Measurements from ENCODE around the gene INTS2.

DNA sequence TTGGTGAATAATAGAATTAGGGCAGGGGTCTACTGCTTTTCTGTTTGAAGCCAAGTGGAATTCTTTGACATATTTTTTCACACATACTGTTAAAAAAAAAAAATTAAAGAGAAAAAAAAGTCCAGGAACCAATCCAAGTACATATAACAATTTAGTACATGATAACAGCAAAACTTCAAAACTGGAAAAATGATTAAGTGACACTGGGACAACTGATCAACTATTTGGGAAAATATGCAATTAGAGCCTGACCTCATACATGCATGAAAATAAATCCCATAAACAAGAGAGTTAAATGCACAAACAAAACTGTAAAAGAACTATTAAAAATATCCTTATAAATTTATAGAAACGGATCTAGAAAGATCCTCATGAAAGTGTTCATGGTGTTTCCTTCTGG lies 92.2 kb downstream of the INTS2 start:
- no peak for TF ChIP-seq POLR2A (IDR thresholded peaks at IDR 0.05)
- TF ChIP-seq, protein P1, sequence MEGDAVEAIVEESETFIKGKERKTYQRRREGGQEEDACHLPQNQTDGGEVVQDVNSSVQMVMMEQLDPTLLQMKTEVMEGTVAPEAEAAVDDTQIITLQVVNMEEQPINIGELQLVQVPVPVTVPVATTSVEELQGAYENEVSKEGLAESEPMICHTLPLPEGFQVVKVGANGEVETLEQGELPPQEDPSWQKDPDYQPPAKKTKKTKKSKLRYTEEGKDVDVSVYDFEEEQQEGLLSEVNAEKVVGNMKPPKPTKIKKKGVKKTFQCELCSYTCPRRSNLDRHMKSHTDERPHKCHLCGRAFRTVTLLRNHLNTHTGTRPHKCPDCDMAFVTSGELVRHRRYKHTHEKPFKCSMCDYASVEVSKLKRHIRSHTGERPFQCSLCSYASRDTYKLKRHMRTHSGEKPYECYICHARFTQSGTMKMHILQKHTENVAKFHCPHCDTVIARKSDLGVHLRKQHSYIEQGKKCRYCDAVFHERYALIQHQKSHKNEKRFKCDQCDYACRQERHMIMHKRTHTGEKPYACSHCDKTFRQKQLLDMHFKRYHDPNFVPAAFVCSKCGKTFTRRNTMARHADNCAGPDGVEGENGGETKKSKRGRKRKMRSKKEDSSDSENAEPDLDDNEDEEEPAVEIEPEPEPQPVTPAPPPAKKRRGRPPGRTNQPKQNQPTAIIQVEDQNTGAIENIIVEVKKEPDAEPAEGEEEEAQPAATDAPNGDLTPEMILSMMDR (IDR thresholded peaks at IDR 0.05): no peak

Measured in adrenal gland (tissue), 5 donors.